ENCODE measurements around the gene SNX11. TPM values are rescaled to one million over a fixed set of nuclear protein-coding genes. Genes with fewer than 3 reads are reported as not detected.

The SNX11 gene
- total and polyA plus RNA-seq, 9 donors, result 7.1 to 21.3 (median 14.1) TPM

- H3K27ac ChIP-seq, result no peak overlapping the region
- H3K36me3 ChIP-seq, result no peaks in the 10 kb centered on the region
- DNase-seq, result no peak
- no peaks in the 10 kb centered on the region for H3K4me1 ChIP-seq (ENCODE audit: insufficient read depth)
- H3K27me3 ChIP-seq, result no peaks in the 10 kb centered on the region
- no peak overlapping the region for H3K4me3 ChIP-seq
- no peaks in the 10 kb centered on the region for H3K9me3 ChIP-seq
- no peak for TF ChIP-seq POLR2A (IDR thresholded peaks at IDR 0.05)
- TF ChIP-seq EP300 (IDR thresholded peaks at IDR 0.05), result no peak
- no peak for TF ChIP-seq CTCF (IDR thresholded peaks at IDR 0.05)
- intact Hi-C loops (cut with DNase I), result no loop called here
- WGBS, 3 donors, result 35 to 47% (median 38%) methylated on average over 6 of the region's 6 CpGs
Measured at GRCh38 chr17:48153691-48154358, 46.3 kb downstream of the SNX11 start.

- DNase-seq, result no peak
- no peaks in the 10 kb centered on the region for H3K36me3 ChIP-seq
- no peak for TF ChIP-seq POLR2A (IDR thresholded peaks at IDR 0.05)
- TF ChIP-seq EP300 (IDR thresholded peaks at IDR 0.05), result no peak
- no peak for TF ChIP-seq CTCF (IDR thresholded peaks at IDR 0.05)
- 46 to 50% (median 50%) methylated on average over 21 of the region's 21 CpGs for WGBS, 3 donors
- H3K4me1 ChIP-seq (ENCODE audit: insufficient read depth), result no peaks in the 10 kb centered on the region
- intact Hi-C loops (cut with DNase I), result no loop called here
- no peaks in the 10 kb centered on the region for H3K9me3 ChIP-seq
- H3K27me3 ChIP-seq, result no peaks in the 10 kb centered on the region
- no peak overlapping the region for H3K4me3 ChIP-seq
- H3K27ac ChIP-seq, result no peak overlapping the region
Measured at GRCh38 chr17:48155889-48156611, 48.5 kb downstream of the SNX11 start.

GRCh38 chr17:48159232-48159631 is 51.7 kb downstream of the SNX11 start:
- Histone ChIP-seq H3K27ac (no peak overlapping the region), H3K4me3 (no peak overlapping the region), H3K27me3 (no peaks in the 10 kb centered on the region), H3K36me3 (no peaks in the 10 kb centered on the region), H3K4me1 (ENCODE audit: insufficient read depth) (no peaks in the 10 kb centered on the region), H3K9me3 (no peaks in the 10 kb centered on the region)
- intact Hi-C loops (cut with DNase I), result no loop called here
- no peak for TF ChIP-seq EP300 (IDR thresholded peaks at IDR 0.05)
- TF ChIP-seq CTCF (IDR thresholded peaks at IDR 0.05), result no peak
- TF ChIP-seq POLR2A (IDR thresholded peaks at IDR 0.05), result no peak
- no peak for DNase-seq
- 66 to 70% (median 69%) methylated on average over 4 of the region's 4 CpGs for WGBS, 3 donors

GRCh38 chr17:48160177-48161081 is 52.9 kb downstream of the SNX11 start:
- Histone ChIP-seq H3K27me3 (no peaks in the 10 kb centered on the region), H3K36me3 (no peaks in the 10 kb centered on the region)
- 82 to 85% (median 83%) methylated on average over 5 of the region's 5 CpGs for WGBS, 3 donors

More at GRCh38 chr17:48160177-48161081, 52.9 kb downstream of the SNX11 start:
- TF ChIP-seq CTCF (IDR thresholded peaks at IDR 0.05) (no peak), POLR2A (IDR thresholded peaks at IDR 0.05) (no peak), EP300 (IDR thresholded peaks at IDR 0.05) (no peak)
- Histone ChIP-seq H3K4me3 (no peak overlapping the region), H3K9me3 (no peaks in the 10 kb centered on the region), H3K4me1 (ENCODE audit: insufficient read depth) (no peaks in the 10 kb centered on the region), H3K27ac (no peak overlapping the region)
- intact Hi-C loops (cut with DNase I), result no loop called here
- DNase-seq, result no peak
